DND-41 (cell line): ENCODE measurements around the gene ATXN1.

ENCODE experiments used
- EZH2 ChIP-seq: IDR thresholded peaks from 3 replicates; pipeline ENCODE4 v1.6.1; 2012; ENCODE audit warnings: borderline replicate concordance, low read depth, mild to moderate bottlenecking, moderate library complexity, low read length, inconsistent platforms; ENCODE audit not compliant: severe bottlenecking
- TF ChIP-seq, protein P1 (sequence below): IDR thresholded peaks from 2 replicates; pipeline ENCODE4 v1.5.1; 2012; ENCODE audit warnings: borderline replicate concordance, low read length, moderate library complexity, mild to moderate bottlenecking; ENCODE audit not compliant: poor library complexity, severe bottlenecking; ENCODE audit errors: extremely low read depth

DNA sequence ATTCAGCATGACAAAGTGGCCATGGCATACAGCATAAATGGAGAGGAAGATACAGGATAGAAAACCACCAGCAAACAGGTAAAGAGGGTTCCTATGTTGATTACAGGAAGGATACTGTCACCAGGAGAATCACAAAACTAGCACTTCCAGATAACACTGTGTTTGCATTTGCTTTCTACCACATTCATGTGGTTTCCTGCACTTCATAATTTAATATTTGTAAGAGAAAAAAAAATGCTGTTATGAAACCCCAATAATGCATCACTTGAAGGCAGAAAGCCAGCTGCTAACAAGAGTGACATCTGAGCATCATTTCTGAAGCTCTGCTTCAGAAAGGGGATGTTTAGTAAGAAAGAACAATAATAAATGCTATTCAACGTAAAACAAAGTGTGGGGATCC is 106.6 kb downstream of the ATXN1 start:
- no peak for TF ChIP-seq EZH2
- TF ChIP-seq, protein P1, sequence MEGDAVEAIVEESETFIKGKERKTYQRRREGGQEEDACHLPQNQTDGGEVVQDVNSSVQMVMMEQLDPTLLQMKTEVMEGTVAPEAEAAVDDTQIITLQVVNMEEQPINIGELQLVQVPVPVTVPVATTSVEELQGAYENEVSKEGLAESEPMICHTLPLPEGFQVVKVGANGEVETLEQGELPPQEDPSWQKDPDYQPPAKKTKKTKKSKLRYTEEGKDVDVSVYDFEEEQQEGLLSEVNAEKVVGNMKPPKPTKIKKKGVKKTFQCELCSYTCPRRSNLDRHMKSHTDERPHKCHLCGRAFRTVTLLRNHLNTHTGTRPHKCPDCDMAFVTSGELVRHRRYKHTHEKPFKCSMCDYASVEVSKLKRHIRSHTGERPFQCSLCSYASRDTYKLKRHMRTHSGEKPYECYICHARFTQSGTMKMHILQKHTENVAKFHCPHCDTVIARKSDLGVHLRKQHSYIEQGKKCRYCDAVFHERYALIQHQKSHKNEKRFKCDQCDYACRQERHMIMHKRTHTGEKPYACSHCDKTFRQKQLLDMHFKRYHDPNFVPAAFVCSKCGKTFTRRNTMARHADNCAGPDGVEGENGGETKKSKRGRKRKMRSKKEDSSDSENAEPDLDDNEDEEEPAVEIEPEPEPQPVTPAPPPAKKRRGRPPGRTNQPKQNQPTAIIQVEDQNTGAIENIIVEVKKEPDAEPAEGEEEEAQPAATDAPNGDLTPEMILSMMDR = no peak
